ENCODE data around the gene CASK.

GRCh38 chrX:41722816-41723618 lies 200.3 kb downstream of the CASK start:
- TF ChIP-seq EZH2 (IDR thresholded peaks at IDR 0.05; ENCODE audit: borderline replicate concordance) (no peak), CTCF (IDR thresholded peaks at IDR 0.05; ENCODE audit: poor library complexity) (no peak), EZH2phosphoT487 (IDR thresholded peaks at IDR 0.05; ENCODE audit: low read depth, severe bottlenecking, unreplicated experiment) (no peak)
